GM19035 (cell line): Measurements from ENCODE around the gene SV2A.
A peak's percentile ranks its signal among the peaks of the same experiment; 100 is the strongest.
"Not testable (repeated sequence)": the region's sequence is repeated elsewhere in the genome, so short reads cannot be mapped to it uniquely, and the experiment has no call there.

Experiments used
- ATAC-seq: cut with Tn5 transposase; IDR thresholded peaks from one replicate; pipeline ENCODE4 v1.9.1; 2021; ENCODE audit not compliant: unreplicated experiment

SV2A gene

GRCh38 chr1:149887456-149888246, 30.0 kb downstream of the SV2A start:
- peak; percentile 50 for ATAC-seq

DNA sequence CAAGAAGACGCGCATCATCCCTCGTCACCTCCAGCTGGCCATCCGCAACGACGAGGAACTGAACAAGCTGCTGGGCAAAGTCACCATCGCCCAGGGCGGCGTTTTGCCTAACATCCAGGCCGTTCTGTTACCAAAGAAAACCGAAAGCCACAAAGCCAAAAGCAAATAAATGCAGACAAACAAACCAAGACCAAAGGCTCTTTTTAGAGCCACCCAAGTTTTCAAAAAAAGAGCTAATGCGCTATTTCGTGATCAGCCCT, 30.5 kb downstream of the SV2A start:
- not testable (repeated sequence) for ATAC-seq

- ATAC-seq, result peak; percentile 59
Measured at GRCh38 chr1:149886396-149887195, 31.0 kb downstream of the SV2A start.

DNA sequence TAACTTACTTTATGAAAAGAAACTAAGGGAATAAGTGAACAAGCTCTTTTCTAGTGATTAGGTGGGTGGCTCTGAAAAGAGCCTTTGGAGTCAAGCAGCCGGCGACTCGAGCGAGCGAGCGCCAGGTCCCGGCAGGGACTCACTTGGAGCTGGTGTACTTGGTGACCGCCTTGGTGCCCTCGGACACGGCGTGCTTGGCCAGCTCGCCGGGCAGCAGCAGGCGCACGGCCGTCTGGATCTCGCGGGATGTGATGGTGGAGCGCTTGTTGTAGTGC, 31.6 kb downstream of the SV2A start:
- ATAC-seq, result not testable (repeated sequence)

- ATAC-seq, result no peak
Measured at GRCh38 chr1:149885339-149886120, 32.1 kb downstream of the SV2A start.

- no peak for ATAC-seq
Measured at GRCh38 chr1:149884433-149885338, 33.0 kb downstream of the SV2A start.

DNA sequence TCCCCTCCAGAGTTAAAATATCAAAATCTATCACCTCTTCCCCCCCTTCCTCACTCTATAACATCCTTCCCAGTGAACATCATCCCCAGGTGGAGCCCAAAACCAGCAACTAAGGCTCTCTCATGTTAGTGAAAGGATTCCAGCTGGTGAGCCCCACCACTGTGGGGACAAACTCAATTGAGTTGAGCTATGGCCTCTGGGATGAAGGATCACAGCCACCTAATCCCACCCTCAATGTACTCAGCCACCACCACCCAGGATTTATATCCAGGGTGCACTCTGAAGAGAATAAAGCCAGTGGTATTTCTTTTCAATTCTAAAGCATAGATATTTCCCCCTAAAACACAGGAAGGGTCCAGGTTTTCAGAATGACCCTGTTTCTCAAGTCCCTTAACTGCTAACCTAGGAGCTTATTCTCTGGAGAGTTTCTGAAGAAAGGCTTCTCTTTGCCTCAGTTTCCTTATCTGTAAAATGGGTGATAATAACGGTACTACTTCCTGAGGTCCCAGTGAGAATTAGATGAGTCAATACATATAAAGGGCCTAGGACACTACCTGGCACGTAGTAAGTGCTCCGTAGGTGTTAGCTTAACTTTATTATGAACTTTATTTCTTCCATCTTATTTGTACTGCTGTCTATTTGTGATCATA, 33.9 kb downstream of the SV2A start:
- no peak for ATAC-seq

DNA sequence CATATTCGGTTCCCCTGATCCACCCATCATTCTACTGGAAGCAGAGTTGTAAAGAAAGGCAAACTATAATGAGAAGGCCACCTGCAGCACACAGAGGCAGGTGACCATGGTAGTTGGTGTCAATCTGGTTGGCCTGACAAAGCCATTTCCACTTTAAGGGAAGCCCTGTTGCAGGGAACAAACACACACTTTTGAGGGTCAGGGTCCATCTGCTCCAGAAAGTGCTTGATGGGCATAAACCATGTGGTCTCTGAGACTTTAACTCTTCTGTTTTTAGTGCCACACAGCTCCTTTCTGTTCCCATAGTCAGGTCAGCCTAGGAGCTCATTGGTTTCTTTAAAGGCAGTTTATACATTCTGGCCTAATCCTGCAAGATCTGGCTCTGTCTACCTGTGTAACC, 35.8 kb downstream of the SV2A start:
- no peak for ATAC-seq

DNA sequence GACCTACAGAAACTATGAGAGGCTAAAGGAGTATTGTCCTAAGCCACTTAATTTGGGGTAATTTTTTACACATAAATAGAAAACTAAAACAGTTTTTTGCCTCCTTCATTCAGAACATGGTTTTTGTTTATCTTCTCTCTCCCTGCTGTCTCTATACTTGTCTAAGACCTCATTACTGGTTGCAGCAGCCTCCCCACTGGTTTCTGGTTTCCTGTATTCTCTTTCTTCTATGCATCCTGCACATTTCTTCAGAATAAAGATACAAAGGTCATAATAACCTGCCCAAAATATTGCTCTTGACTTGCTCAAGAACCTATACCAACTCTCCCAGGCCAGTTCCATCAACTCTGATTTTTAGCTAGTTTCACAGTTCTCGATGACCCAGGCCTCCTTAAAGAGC, 38.1 kb downstream of the SV2A start:
- no peak for ATAC-seq

DNA sequence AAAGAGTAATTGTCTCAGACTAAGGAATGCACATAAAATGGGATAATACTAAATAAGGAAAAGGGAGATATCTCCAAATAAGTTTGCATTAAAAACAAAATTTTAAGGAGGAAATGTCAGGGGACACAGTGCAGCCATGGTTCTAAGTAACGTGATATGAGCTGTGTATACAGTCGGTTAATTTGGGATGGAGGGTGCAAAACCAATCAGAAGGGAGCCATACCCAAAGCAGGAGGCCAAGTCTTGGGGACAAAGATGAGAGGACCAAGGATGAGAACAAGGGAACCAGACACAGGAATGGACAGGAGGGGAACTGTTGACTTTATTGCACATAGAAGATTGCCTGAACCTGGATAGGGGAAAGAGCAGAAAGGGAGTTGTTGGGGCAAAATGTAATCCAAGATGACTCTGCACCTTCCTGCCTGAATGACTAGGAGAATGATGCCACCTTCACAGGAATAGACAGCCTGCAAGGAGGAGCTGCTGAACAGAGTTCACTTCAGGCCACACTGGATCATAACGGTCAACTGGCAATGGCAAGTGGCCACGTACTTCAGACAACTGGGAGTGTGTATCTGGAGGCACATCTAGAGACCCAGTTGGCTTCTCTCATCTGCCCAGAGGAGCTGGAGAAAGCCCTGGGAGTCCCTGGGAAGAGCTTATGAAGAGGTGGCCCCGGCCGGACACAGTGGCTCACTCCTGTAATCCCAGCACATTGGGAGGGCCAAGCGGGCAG, 40.3 kb downstream of the SV2A start:
- no peak for ATAC-seq

DNA sequence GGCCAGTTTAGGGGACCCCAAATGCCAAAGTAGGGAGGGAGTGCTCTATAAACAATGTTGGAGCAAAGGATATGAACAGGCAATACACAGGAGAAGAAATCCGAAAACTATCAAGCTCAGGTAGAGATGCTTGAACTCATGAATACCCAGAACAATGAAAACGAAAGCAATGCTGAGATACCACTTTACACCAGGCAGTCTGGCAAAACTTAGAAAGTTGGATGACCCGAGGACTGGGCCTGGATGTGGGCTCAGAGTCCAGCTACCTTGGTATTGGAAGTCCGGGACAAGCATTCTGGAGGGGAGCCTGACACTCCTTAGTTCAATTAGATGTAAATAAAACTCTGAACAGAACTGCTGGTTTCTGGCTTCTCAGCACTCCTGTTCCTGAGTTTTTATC, 44.6 kb downstream of the SV2A start:
- not testable (repeated sequence) for ATAC-seq

GRCh38 chr1:149866887-149867286, 50.8 kb downstream of the SV2A start:
- ATAC-seq, result not testable (repeated sequence)

GRCh38 chr1:149861497-149862054, 56.1 kb downstream of the SV2A start:
- ATAC-seq, result not testable (repeated sequence)

- ATAC-seq, result peak; percentile 71
Measured at GRCh38 chr1:149860684-149861496, 56.8 kb downstream of the SV2A start.

- ATAC-seq, result peak; percentile 8
Measured at GRCh38 chr1:149860271-149860670, 57.4 kb downstream of the SV2A start.
